ENCODE measurements around the gene OR8B12.

The OR8B12 gene

GRCh38 chr11:124551987-124552386, 8.5 kb upstream of the OR8B12 start:
- TF ChIP-seq, protein P1, sequence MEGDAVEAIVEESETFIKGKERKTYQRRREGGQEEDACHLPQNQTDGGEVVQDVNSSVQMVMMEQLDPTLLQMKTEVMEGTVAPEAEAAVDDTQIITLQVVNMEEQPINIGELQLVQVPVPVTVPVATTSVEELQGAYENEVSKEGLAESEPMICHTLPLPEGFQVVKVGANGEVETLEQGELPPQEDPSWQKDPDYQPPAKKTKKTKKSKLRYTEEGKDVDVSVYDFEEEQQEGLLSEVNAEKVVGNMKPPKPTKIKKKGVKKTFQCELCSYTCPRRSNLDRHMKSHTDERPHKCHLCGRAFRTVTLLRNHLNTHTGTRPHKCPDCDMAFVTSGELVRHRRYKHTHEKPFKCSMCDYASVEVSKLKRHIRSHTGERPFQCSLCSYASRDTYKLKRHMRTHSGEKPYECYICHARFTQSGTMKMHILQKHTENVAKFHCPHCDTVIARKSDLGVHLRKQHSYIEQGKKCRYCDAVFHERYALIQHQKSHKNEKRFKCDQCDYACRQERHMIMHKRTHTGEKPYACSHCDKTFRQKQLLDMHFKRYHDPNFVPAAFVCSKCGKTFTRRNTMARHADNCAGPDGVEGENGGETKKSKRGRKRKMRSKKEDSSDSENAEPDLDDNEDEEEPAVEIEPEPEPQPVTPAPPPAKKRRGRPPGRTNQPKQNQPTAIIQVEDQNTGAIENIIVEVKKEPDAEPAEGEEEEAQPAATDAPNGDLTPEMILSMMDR (conservative IDR thresholded peaks at IDR 0.05; ENCODE audit: low read length): no peak
- DNase-seq (ENCODE audit: low read depth): no peak

GRCh38 chr11:124551189-124551588, 7.7 kb upstream of the OR8B12 start:
- TF ChIP-seq, protein P1 (conservative IDR thresholded peaks at IDR 0.05; ENCODE audit: low read length): no peak
- no peak overlapping the region for H3K4me3 ChIP-seq (ENCODE audit: low read length)
- DNase-seq (ENCODE audit: low read depth): no peak

More at GRCh38 chr11:124551987-124552386, 8.5 kb upstream of the OR8B12 start:
- H3K4me3 ChIP-seq (ENCODE audit: low read length): no peak overlapping the region

DNA sequence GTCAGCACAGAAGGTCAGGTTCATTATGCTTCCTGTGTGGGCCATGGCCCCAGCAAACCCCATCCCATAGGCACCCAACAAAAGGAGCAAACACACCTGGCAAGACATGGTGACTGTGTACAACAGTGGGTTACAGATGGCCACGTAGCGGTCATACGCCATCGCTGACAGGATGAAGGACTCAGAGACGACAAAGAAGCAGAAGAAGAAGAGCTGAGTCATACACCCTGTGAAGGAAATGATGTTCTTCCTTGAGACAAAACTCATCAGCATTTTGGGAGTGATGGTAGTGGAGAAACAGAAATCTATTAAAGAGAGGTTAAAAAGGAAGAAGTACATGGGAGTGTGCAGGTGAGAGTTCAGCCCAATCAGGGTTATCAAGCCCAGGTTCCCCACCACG, 309 bp downstream of the OR8B12 start:
- DNase-seq (ENCODE audit: low read depth): no peak
- TF ChIP-seq, protein P1 (conservative IDR thresholded peaks at IDR 0.05; ENCODE audit: low read length): no peak

DNA sequence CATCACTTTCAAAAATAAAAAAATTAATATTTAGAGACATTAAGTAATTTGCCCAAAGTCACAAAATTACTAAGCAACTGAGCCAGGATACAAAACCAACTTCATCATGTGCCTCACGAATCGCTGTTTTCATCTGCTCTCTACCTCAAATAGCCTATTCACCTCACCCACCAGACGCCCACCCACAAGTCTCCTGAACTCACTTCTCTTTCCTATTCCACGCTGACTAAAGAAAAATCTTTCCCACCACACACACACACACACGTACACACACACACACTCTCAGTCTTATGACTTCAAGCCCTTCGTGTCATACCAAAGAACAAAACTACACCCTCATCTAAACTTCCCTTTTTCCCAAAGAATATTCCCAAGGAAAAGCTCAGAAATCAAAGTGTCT, 2.2 kb downstream of the OR8B12 start:
- TF ChIP-seq, protein P1 (conservative IDR thresholded peaks at IDR 0.05; ENCODE audit: low read length): no peak
- no peak overlapping the region for H3K4me3 ChIP-seq (ENCODE audit: low read length)
- no peak for DNase-seq (ENCODE audit: low read depth)

More for the DNA sequence above, 309 bp downstream of the OR8B12 start:
- H3K4me3 ChIP-seq (ENCODE audit: low read length): no peak overlapping the region

DNA sequence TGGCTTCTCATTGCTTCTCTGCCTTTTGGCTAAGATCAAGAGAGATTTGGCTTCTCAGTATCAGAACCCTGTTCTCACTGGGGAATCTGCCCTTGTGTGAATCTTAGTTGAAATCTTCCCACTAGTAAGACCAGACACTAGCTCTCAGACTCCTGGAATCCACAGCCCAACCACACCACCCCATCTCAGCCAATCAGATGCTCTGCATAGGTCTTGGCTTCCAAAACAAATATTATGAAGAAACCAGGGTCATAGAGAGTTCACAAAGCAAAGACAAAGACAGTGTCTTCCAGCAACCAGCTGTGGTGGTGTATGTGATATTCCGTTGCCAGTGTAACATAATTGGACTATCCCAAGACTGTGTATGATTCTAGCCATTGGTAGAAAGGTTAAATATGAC, 5.4 kb downstream of the OR8B12 start:
- DNase-seq (ENCODE audit: low read depth): peak; percentile 36
- TF ChIP-seq, protein P1 (conservative IDR thresholded peaks at IDR 0.05; ENCODE audit: low read length): no peak
- H3K4me3 ChIP-seq (ENCODE audit: low read length): no peak overlapping the region

DNA sequence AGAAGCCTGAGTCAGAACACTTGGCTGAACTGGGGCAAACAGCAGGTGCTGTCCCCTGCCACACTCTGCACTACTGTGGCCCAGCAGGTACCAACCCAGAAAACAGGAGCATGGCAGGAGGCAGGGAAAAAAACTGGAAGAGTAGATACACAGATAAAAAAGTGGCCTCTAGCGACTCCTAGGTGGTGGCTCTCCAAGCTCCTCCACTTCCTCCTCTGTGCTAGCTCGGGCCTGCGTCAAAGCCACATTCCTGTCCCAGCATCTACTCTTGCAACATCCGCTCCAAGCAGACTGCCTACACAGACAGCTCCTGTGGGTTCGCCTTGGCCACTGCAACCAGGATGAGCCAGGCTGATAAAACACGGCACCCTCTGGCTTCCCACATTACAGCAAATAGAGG, 6.9 kb downstream of the OR8B12 start:
- TF ChIP-seq, protein P1 (conservative IDR thresholded peaks at IDR 0.05; ENCODE audit: low read length): no peak
- DNase-seq (ENCODE audit: low read depth): peak; percentile 25
- no peak overlapping the region for H3K4me3 ChIP-seq (ENCODE audit: low read length)

DNA sequence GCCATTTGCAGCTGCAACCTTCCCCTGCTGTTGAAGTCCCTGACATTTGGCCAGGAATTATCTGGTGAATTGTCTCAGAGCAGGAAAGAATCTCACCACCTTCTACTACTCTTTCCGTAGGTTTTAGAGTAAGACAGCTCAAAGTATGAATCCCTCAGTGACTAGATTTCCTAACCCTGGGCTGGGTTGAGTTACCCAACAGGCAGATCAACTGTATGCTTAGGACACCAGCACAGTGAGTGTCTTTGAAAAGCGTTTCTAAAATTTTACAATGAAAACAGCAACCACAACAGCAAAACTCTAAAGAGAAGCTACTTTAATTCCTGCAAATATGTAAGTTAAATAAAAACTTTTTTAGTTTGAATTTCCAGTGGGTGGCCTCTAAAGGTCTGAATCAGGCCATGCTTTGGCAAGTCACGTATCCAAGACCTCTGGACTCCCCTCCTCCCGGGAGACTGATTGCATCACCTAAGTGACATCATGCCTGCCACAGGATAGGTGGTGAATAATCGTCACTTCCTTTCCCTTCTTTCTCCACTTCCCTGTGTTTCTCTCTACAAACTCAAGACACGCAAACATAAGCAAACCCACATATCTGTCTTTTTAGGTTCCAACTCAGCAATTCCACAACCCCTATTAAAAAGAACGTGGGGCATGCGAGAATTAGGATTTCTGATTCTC, 7.8 kb downstream of the OR8B12 start:
- H3K4me3 ChIP-seq (ENCODE audit: low read length): no peak overlapping the region
- TF ChIP-seq, protein P1 (conservative IDR thresholded peaks at IDR 0.05; ENCODE audit: low read length): no peak
- no peak for DNase-seq (ENCODE audit: low read depth)

Measured in AG10803 (cell line).